SK-N-SH (cell line): ENCODE results near the gene CLMP.

Experiments used
- CTCF ChIP-seq: fragments of 200-600 bp; sonication (generic); IDR thresholded peaks from 2 replicates; pipeline ENCODE4 v1.6.1; 2017; ENCODE audit warnings: antibody characterized with exemption, mild to moderate bottlenecking, moderate library complexity
- EZH2phosphoT487 ChIP-seq: fragments of 200-600 bp; sonication (generic); IDR thresholded peaks from 2 replicates; pipeline ENCODE4 v1.6.1; 2017; ENCODE audit warnings: low read depth, mixed run types, mild to moderate bottlenecking, antibody characterized with exemption, moderate library complexity, borderline replicate concordance
- FOXJ3 ChIP-seq: sonication (generic); formaldehyde crosslinking; IDR thresholded peaks from 2 replicates; pipeline ENCODE4 v1.5.1; 2020; ENCODE audit warnings: mild to moderate bottlenecking, missing genetic modification reagents
- FOXM1 ChIP-seq: IDR thresholded peaks from 2 replicates; pipeline ENCODE4 v1.4.0; 2012; ENCODE audit warnings: low read depth, mild to moderate bottlenecking
- GABPA ChIP-seq: IDR thresholded peaks from 2 replicates; pipeline ENCODE4 v1.4.0; 2012; ENCODE audit warnings: low read depth, mild to moderate bottlenecking
- GATA2 ChIP-seq: sonication (generic); formaldehyde crosslinking; IDR thresholded peaks from 2 replicates; pipeline ENCODE4 v1.5.0; 2020; ENCODE audit warnings: mild to moderate bottlenecking, missing genetic modification reagents
- MAX ChIP-seq: IDR thresholded peaks from 2 replicates; pipeline ENCODE4 v1.4.0; 2012; ENCODE audit warnings: low read depth
- POLR2AphosphoS5 ChIP-seq: IDR thresholded peaks from 2 replicates; pipeline ENCODE4 v1.6.1; 2012; ENCODE audit warnings: low read depth, low read length
- REST ChIP-seq: IDR thresholded peaks from 2 replicates; pipeline ENCODE4 v1.6.1; 2012; ENCODE audit warnings: mild to moderate bottlenecking, low read depth, low read length, moderate library complexity
- RFX5 ChIP-seq: IDR thresholded peaks from 2 replicates; pipeline ENCODE4 v1.6.1; 2012; ENCODE audit warnings: mild to moderate bottlenecking, improper control_type of control experiment, low read length
- TCF12 ChIP-seq: IDR thresholded peaks from 2 replicates; pipeline ENCODE4 v1.4.0; 2012
- YY1 ChIP-seq: IDR thresholded peaks from 2 replicates; pipeline ENCODE4 v1.4.0; 2012; ENCODE audit warnings: low read depth, mild to moderate bottlenecking
- ZBTB33 ChIP-seq: IDR thresholded peaks from 2 replicates; pipeline ENCODE4 v1.4.0; 2012; ENCODE audit warnings: low read depth, borderline replicate concordance

- no peak for TF ChIP-seq MAX
- TF ChIP-seq ZBTB33, result no peak
- no peak for TF ChIP-seq YY1
- no peak for TF ChIP-seq CTCF
- no peak for TF ChIP-seq EZH2phosphoT487
- TF ChIP-seq FOXM1, result no peak
- no peak for TF ChIP-seq REST
- no peak for TF ChIP-seq TCF12
- no peak for TF ChIP-seq GATA2 (CRISPR knock-in tag)
- TF ChIP-seq POLR2AphosphoS5, result no peak
- no peak for TF ChIP-seq RFX5
- no peak for TF ChIP-seq GABPA
- no peak for TF ChIP-seq FOXJ3 (CRISPR knock-in tag)
Observed at GRCh38 chr11:123197711-123198110, 2.7 kb upstream of the CLMP start.
